ENCODE data around the gene CACNA1C.

DNA sequence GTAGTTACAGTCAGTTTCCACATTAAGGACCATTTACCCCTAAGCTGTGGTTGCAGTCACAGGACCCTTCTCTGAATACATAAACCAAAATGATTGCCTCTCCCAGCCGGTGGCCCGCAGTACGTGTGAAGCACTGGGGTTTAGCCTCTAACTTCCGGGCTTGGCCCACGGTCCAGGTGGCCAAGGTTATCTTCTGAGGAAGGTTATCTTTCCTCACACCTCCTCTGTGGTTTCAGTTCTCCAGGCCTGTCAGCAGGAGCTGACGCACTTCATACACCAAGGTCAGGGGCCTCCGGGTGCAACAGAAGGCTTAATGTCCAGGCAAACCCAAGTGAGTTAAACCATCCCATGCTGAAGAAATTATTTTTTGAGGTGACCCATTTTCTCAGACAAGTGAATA, 451.0 kb downstream of the CACNA1C start:
- TF ChIP-seq, protein P1, sequence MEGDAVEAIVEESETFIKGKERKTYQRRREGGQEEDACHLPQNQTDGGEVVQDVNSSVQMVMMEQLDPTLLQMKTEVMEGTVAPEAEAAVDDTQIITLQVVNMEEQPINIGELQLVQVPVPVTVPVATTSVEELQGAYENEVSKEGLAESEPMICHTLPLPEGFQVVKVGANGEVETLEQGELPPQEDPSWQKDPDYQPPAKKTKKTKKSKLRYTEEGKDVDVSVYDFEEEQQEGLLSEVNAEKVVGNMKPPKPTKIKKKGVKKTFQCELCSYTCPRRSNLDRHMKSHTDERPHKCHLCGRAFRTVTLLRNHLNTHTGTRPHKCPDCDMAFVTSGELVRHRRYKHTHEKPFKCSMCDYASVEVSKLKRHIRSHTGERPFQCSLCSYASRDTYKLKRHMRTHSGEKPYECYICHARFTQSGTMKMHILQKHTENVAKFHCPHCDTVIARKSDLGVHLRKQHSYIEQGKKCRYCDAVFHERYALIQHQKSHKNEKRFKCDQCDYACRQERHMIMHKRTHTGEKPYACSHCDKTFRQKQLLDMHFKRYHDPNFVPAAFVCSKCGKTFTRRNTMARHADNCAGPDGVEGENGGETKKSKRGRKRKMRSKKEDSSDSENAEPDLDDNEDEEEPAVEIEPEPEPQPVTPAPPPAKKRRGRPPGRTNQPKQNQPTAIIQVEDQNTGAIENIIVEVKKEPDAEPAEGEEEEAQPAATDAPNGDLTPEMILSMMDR (conservative IDR thresholded peaks at IDR 0.05; ENCODE audit: low read length): no peak
- no peak for TF ChIP-seq EZH2phosphoT487 (IDR thresholded peaks at IDR 0.05; ENCODE audit: borderline replicate concordance, low read depth, low read length)
